Loucy (cell line): ENCODE data around the gene TRMU.

Experiments
- H2AFZ ChIP-seq: fragments of 200-600 bp; sonication (generic); 2 replicates; pipeline ENCODE4 v1.6.0; 2016; ENCODE audit warnings: antibody characterized with exemption, mild to moderate bottlenecking, low read length, moderate library complexity
- H3F3A ChIP-seq: fragments of 200-600 bp; 2 replicates; pipeline ENCODE4 v1.6.0; 2016; ENCODE audit warnings: antibody characterized with exemption, low read depth, mild to moderate bottlenecking
- H3K27me3 ChIP-seq: fragments of 200-600 bp; sonication (generic); 2 replicates; pipeline ENCODE4 v1.6.1; 2014; ENCODE audit warnings: low read length, mild to moderate bottlenecking; ENCODE audit not compliant: insufficient read depth, poor library complexity, severe bottlenecking
- H3K36me3 ChIP-seq: fragments of 200-600 bp; sonication (generic); 2 replicates; pipeline ENCODE4 v1.6.1; 2016; ENCODE audit warnings: low read length; ENCODE audit not compliant: insufficient read depth
- H3K4me1 ChIP-seq: fragments of 200-600 bp; sonication (generic); 2 replicates; pipeline ENCODE4 v1.5.1; 2014; ENCODE audit warnings: low read length, mild to moderate bottlenecking; ENCODE audit not compliant: insufficient read depth, poor library complexity, severe bottlenecking
- H3K4me2 ChIP-seq: fragments of 200-600 bp; sonication (generic); 2 replicates; pipeline ENCODE4 v1.6.0; 2014; ENCODE audit warnings: antibody characterized with exemption, low read length, low read depth, mild to moderate bottlenecking; ENCODE audit not compliant: poor library complexity, severe bottlenecking
- H3K4me3 ChIP-seq: fragments of 200-600 bp; sonication (generic); 2 replicates; pipeline ENCODE4 v1.5.1; 2014; ENCODE audit warnings: low read length, mild to moderate bottlenecking, mixed read lengths; ENCODE audit not compliant: poor library complexity, severe bottlenecking
- H3K79me2 ChIP-seq: fragments of 200-600 bp; sonication (generic); 2 replicates; pipeline ENCODE4 v1.6.1; 2014; ENCODE audit warnings: low read length; ENCODE audit not compliant: insufficient read depth
- H3K9ac ChIP-seq: fragments of 200-600 bp; sonication (generic); 2 replicates; pipeline ENCODE4 v1.6.0; 2014; ENCODE audit warnings: mild to moderate bottlenecking, low read depth, low read length, moderate library complexity; ENCODE audit not compliant: poor library complexity, severe bottlenecking
- H3K9me2 ChIP-seq: fragments of 200-600 bp; sonication (generic); replicated peaks from 2 replicates; pipeline ENCODE4 v1.6.1; 2016; ENCODE audit warnings: low read depth, low read length, mixed read lengths
- H3K9me3 ChIP-seq: fragments of 200-600 bp; sonication (generic); 2 replicates; pipeline ENCODE4 v1.6.1; 2014; ENCODE audit warnings: mild to moderate bottlenecking, antibody characterized with exemption, low read length, low read depth; ENCODE audit not compliant: insufficient read depth
- H4K20me1 ChIP-seq: fragments of 200-600 bp; sonication (generic); 2 replicates; pipeline ENCODE4 v1.6.0; 2014; ENCODE audit warnings: antibody characterized with exemption, low read length, mild to moderate bottlenecking; ENCODE audit not compliant: insufficient read depth, poor library complexity, severe bottlenecking
- EZH2phosphoT487 ChIP-seq: fragments of 200-600 bp; IDR thresholded peaks from 2 replicates; pipeline ENCODE4 v1.6.1; 2018; ENCODE audit warnings: antibody characterized with exemption, mild to moderate bottlenecking, moderate library complexity, borderline replicate concordance
- TF ChIP-seq, protein P1 (sequence below): fragments of 200-600 bp; sonication (generic); conservative IDR thresholded peaks from 2 replicates; pipeline ENCODE4 v1.5.1; 2014; ENCODE audit warnings: mild to moderate bottlenecking, antibody characterized with exemption, low read length

TRMU gene

DNA sequence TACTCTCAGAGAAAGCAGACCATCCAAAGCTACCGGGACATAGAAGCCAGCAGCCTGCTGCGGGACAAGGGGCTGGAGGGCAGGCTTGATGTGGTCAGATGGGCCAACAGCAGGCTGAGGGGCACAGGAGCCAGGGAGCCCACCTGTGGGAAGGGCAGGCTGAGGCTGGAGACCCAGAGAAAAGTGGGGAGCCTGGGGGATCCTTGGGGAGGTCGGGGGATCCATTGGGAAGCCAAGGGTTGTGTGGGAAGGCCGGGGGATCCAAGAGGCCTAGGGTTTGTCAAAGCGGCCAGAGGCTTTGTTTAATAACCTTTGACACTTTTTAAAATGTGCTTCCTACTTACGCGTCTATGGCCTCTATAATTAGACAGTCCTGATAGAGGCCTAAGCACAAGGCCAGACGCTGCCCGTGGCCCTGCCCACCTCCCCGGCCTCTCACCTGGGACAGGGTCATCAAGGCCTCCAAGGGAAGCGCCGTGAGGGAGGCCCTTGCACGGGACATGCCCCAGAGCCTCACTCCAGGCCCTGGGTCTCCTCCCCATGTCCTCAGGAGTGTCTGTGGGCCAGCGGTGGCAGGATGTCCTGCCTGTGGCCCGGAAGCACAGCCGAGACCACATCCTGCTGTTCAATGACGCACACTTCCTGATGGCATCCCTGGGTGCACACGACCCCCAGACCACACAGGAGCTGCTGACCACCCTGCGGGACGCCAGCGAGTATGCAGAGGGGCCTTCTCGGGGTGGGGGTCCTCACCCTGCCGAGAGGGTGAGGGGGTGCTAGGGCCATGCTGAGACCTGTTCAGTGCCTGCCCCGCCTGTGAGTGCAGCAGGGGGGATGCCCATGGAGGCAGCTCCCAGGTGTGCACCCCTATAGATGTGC is 47.4 kb upstream of the TRMU start:
- Histone ChIP-seq H3K9ac (peak overlapping the region; percentile 84), H3K27me3 (no peaks in the 10 kb centered on the region), H3K4me1 (peaks cover 49% of the 10 kb centered on the region), H3K9me2 (no peaks in the 10 kb centered on the region), H4K20me1 (no peaks in the 10 kb centered on the region), H3K36me3 (peaks cover 27% of the 10 kb centered on the region; the same call in 1 of the 2 replicates), H2AFZ (no peak overlapping the region), H3K4me2 (peak overlapping the region; percentile 73), H3K79me2 (peaks cover 21% of the 10 kb centered on the region; the same call in 1 of the 2 replicates), H3K9me3 (no peaks in the 10 kb centered on the region), H3K4me3 (peak overlapping the region; percentile 64), H3F3A (no peaks in the 10 kb centered on the region)
- TF ChIP-seq EZH2phosphoT487 = no peak
- TF ChIP-seq, protein P1, sequence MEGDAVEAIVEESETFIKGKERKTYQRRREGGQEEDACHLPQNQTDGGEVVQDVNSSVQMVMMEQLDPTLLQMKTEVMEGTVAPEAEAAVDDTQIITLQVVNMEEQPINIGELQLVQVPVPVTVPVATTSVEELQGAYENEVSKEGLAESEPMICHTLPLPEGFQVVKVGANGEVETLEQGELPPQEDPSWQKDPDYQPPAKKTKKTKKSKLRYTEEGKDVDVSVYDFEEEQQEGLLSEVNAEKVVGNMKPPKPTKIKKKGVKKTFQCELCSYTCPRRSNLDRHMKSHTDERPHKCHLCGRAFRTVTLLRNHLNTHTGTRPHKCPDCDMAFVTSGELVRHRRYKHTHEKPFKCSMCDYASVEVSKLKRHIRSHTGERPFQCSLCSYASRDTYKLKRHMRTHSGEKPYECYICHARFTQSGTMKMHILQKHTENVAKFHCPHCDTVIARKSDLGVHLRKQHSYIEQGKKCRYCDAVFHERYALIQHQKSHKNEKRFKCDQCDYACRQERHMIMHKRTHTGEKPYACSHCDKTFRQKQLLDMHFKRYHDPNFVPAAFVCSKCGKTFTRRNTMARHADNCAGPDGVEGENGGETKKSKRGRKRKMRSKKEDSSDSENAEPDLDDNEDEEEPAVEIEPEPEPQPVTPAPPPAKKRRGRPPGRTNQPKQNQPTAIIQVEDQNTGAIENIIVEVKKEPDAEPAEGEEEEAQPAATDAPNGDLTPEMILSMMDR = no peak

DNA sequence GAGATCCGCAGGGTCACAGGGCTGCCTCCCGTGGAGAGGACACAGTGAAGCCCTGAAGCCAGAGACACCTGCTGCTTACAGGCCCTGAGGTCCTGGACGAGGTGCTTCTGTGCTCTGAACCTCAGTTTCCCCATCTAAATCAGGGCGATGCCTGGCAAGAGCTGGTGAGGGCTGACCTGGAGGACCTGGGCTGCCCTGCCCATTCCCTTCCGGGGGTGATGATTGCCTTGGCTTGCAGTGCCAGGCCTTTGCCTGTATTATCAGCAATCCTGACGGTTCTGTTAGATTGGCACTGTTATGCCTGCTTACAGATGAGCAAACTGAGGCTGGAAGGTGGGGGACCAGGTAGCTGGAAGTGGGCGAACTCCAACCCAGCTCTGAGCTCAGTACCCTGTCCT is 46.7 kb upstream of the TRMU start:
- Histone ChIP-seq H3K9me3 (no peaks in the 10 kb centered on the region), H3F3A (no peaks in the 10 kb centered on the region), H3K36me3 (peaks cover 22% of the 10 kb centered on the region; the same call in 1 of the 2 replicates), H3K27me3 (no peaks in the 10 kb centered on the region), H3K4me3 (peak overlapping the region; percentile 64), H3K9me2 (no peaks in the 10 kb centered on the region), H2AFZ (no peak overlapping the region), H3K79me2 (peaks cover 21% of the 10 kb centered on the region; the same call in 1 of the 2 replicates), H4K20me1 (no peaks in the 10 kb centered on the region), H3K4me1 (peaks cover 56% of the 10 kb centered on the region), H3K9ac (peak overlapping the region; percentile 84), H3K4me2 (peak overlapping the region; percentile 73)
- TF ChIP-seq EZH2phosphoT487 = no peak
- TF ChIP-seq, protein P1 = no peak

DNA sequence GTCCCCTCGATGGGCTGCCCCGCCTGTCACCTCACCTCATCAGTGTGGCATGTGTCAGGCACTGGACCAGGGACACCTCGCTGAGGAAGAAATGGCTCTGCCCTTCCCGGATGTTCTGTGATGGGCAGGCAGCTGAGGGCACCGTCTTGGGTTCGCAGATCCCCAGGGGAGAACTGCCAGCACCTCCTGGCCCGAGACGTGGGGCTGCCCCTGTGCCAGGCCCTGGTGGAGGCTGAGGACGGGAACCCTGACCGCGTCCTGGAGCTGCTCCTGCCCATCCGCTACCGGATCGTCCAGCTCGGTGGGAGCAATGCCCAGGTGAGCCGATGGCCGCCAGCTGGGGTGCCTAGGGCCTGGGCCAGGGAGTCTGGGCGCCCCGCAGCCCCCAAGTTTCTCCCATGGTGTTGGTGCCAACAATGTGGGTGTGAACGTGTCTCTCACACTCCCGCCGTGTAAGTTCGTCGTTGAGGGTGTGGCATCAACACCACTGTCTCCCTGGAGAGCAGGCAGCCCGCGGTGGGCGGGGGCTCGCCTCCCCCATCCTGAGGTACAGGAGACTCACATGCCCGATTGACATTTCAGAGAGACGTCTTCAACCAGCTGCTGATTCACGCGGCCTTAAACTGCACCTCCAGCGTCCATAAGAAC is 46.1 kb upstream of the TRMU start:
- peak overlapping the region; percentile 64 for H3K4me3 ChIP-seq
- H3F3A ChIP-seq = no peaks in the 10 kb centered on the region
- H3K9ac ChIP-seq = peak overlapping the region; percentile 84
- H2AFZ ChIP-seq = no peak overlapping the region
- H3K79me2 ChIP-seq = peaks cover 21% of the 10 kb centered on the region; the same call in 1 of the 2 replicates
- no peaks in the 10 kb centered on the region for H3K9me2 ChIP-seq
- no peaks in the 10 kb centered on the region for H4K20me1 ChIP-seq
- no peaks in the 10 kb centered on the region for H3K27me3 ChIP-seq
- peaks cover 57% of the 10 kb centered on the region for H3K4me1 ChIP-seq
- peak overlapping the region; percentile 73 for H3K4me2 ChIP-seq
- no peaks in the 10 kb centered on the region for H3K9me3 ChIP-seq
- TF ChIP-seq, protein P1 = no peak
- TF ChIP-seq EZH2phosphoT487 = no peak
- peaks cover 17% of the 10 kb centered on the region; the same call in 1 of the 2 replicates for H3K36me3 ChIP-seq
